Fibroblast of lung (primary cell): ENCODE results near the gene ITCH.

Source experiments
- EZH2 ChIP-seq: IDR thresholded peaks from 2 replicates; pipeline ENCODE4 v1.5.1; 2012; ENCODE audit warnings: low read length, control low read depth, mild to moderate bottlenecking; ENCODE audit errors: missing control alignments
- TF ChIP-seq, protein P1 (sequence below), 2 donors: IDR thresholded peaks in 1 of 2; conservative IDR thresholded peaks in 1 of 2; 1 replicate in 1 of 2; 2 replicates in 1 of 2; pipeline ENCODE4 v1.5.1; 2011 to 2012; ENCODE audit warnings: low read length in 2 of 2, control low read depth in 1 of 2, inconsistent platforms in 1 of 2, low read depth in 1 of 2, mild to moderate bottlenecking in 1 of 2

- TF ChIP-seq, protein P1, sequence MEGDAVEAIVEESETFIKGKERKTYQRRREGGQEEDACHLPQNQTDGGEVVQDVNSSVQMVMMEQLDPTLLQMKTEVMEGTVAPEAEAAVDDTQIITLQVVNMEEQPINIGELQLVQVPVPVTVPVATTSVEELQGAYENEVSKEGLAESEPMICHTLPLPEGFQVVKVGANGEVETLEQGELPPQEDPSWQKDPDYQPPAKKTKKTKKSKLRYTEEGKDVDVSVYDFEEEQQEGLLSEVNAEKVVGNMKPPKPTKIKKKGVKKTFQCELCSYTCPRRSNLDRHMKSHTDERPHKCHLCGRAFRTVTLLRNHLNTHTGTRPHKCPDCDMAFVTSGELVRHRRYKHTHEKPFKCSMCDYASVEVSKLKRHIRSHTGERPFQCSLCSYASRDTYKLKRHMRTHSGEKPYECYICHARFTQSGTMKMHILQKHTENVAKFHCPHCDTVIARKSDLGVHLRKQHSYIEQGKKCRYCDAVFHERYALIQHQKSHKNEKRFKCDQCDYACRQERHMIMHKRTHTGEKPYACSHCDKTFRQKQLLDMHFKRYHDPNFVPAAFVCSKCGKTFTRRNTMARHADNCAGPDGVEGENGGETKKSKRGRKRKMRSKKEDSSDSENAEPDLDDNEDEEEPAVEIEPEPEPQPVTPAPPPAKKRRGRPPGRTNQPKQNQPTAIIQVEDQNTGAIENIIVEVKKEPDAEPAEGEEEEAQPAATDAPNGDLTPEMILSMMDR (conservative IDR thresholded peaks at IDR 0.05 in 1 of 2, IDR thresholded peaks at IDR 0.05 in 1 of 2; ENCODE audit: low read depth in 1 of 2, low read length in 2 of 2) = no peak
- TF ChIP-seq EZH2 = no peak
Observed at GRCh38 chr20:34427331-34427730, 64.3 kb downstream of the ITCH start.
